AG04450 (cell line): Measurements from ENCODE around the gene LZIC. TPM values are rescaled to one million over a fixed set of nuclear protein-coding genes. Genes with fewer than 3 reads are reported as not detected.

Source experiments
- CTCF ChIA-PET: fragments of 300-600, 350-600 bp; formaldehyde crosslinking; extraction: SDS; loops from one replicate; lab custom pipeline; 2022; ENCODE audit warnings: antibody characterized with exemption, inconsistent platforms; lab: Charles Lee
- POLR2A ChIA-PET: fragments of 350-600 bp; formaldehyde crosslinking; extraction: SDS; loops from one replicate; lab custom pipeline; 2021; ENCODE audit warnings: antibody characterized with exemption, inconsistent platforms; lab: Yijun Ruan, JAX
- DNase-seq: peaks from one replicate; pipeline ENCODE4 v3.0.0-alpha.2; 2011; ENCODE audit warnings: low read depth, low spot score
- H3K27ac ChIP-seq: one replicate; pipeline ENCODE4 v1.5.1; 2012; ENCODE audit warnings: low read depth, low read length, control low read depth
- H3K27me3 ChIP-seq: one replicate; pipeline ENCODE4 v1.6.0; 2012; ENCODE audit warnings: low read length; ENCODE audit not compliant: control insufficient read depth, insufficient read depth
- H3K4me3 ChIP-seq: 2 replicates; pipeline ENCODE4 v1.5.1; 2011; ENCODE audit warnings: mild to moderate bottlenecking, low read depth, low read length, control low read depth
- H3K9me3 ChIP-seq: 2 replicates; pipeline ENCODE4 v1.5.1; 2012; ENCODE audit warnings: low read length; ENCODE audit not compliant: control insufficient read depth, insufficient read depth
- polyA plus RNA-seq: library from polyadenylated mRNA; depleted of rRNA; stranded (reverse); fragments of >200 nt; gene quantifications from 2 replicates; pipeline ENCODE4 v1.2.3, GENCODE V29; 2011; rRNA removed
- small RNA-seq: library from RNA; depleted of rRNA; stranded (forward); fragments of <200 nt; gene quantifications from one replicate; pipeline ENCODE3, GENCODE V24; 2012; ENCODE audit warnings: low read depth; ENCODE audit not compliant: insufficient read length
- TF ChIP-seq, protein P1 (sequence below): IDR thresholded peaks from 2 replicates; pipeline ENCODE4 v1.5.1; 2011; ENCODE audit warnings: low read depth, low read length, control low read depth, inconsistent platforms

Gene LZIC
- polyA plus RNA-seq, 1 experiment, result 29.7 TPM

DNA sequence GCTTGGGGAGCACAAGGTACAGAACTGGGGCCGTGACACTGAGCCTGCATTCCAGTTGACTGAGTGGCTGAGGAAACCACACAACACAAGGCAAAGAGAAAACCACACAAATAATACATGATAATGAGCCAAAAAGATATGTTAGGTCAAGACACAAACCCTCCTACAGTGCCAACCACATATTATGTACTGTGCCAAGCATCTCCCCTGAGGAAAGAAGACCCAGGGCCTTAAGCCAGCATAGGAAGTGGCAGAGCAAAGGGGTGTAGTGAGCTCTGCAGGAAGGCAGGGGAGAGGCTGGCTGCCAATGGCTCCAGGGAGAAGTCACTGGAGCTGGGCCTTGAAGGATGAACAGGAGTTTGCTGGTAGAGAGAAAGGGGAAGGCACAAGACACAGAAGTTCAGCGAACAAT lies 61.3 kb downstream of the LZIC start:
- no peak for DNase-seq
- ChIA-PET CTCF (interaction anchor here (0.6 to 0.9 kb wide), 3 partner anchors 9 to 145 kb away, joined by 3 to 6 read pairs (median 3); no protein-coding TSS in a partner anchor), POLR2A (interaction anchor here (0.6 kb wide), 1 partner anchor 135 kb away, joined by 3 read pairs; no protein-coding TSS in a partner anchor)
- Histone ChIP-seq H3K27ac (peak overlapping the region; percentile 23), H3K9me3 (no peaks in the 10 kb centered on the region), H3K4me3 (no peak overlapping the region), H3K27me3 (no peaks in the 10 kb centered on the region)
- TF ChIP-seq, protein P1, sequence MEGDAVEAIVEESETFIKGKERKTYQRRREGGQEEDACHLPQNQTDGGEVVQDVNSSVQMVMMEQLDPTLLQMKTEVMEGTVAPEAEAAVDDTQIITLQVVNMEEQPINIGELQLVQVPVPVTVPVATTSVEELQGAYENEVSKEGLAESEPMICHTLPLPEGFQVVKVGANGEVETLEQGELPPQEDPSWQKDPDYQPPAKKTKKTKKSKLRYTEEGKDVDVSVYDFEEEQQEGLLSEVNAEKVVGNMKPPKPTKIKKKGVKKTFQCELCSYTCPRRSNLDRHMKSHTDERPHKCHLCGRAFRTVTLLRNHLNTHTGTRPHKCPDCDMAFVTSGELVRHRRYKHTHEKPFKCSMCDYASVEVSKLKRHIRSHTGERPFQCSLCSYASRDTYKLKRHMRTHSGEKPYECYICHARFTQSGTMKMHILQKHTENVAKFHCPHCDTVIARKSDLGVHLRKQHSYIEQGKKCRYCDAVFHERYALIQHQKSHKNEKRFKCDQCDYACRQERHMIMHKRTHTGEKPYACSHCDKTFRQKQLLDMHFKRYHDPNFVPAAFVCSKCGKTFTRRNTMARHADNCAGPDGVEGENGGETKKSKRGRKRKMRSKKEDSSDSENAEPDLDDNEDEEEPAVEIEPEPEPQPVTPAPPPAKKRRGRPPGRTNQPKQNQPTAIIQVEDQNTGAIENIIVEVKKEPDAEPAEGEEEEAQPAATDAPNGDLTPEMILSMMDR, result no peak

Small RNAs within 50 kb of the gene (small RNA-seq; reads per million reads assigned to genes)
- 0.81 reads per million for gene MIR5697

Other genes starting within 250 kb of the LZIC start
- gene CLSTN1, start 119.4 kb downstream of the LZIC start, polyA plus RNA-seq, result 35.2 and 57.8 TPM in 2 replicates
- gene CTNNBIP1, start 33.1 kb downstream of the LZIC start, polyA plus RNA-seq, result 28.3 and 33.6 TPM in 2 replicates
- 15.8 and 16.4 TPM in 2 replicates for gene NMNAT1, start 84 bp upstream of the LZIC start, polyA plus RNA-seq
- 0.20 and 0.22 TPM in 2 replicates for gene RBP7, start 53.8 kb upstream of the LZIC start, polyA plus RNA-seq
- gene UBE4B, start 89.6 kb upstream of the LZIC start, polyA plus RNA-seq, result 28.1 and 31.1 TPM in 2 replicates